Measurements from ENCODE around the gene MED22.
A peak's percentile ranks its signal among the peaks of the same experiment; 100 is the strongest.
"Not testable (repeated sequence)": the region's sequence is repeated elsewhere in the genome, so short reads cannot be mapped to it uniquely, and the experiment has no call there.

Gene MED22

GRCh38 chr9:133339641-133340040, 8.3 kb downstream of the MED22 start:
- no peak overlapping the region for H3K18ac ChIP-seq (ENCODE audit: low read length)
- DNase-seq (ENCODE audit: low spot score), result no peak
- no peak overlapping the region for H2AFZ ChIP-seq (ENCODE audit: low read length)
- no peak overlapping the region for H2BK15ac ChIP-seq (ENCODE audit: low read length)
- H2AK5ac ChIP-seq (ENCODE audit: low read depth, low read length), result no peak overlapping the region
- H2BK12ac ChIP-seq (ENCODE audit: low read length), result no peak overlapping the region
- WGBS, 2 donors (ENCODE audit: extremely low coverage in 2 of 2, insufficient read length in 2 of 2, insufficient replicate concordance in 1 of 2), result no CpG with 5 or more reads among the region's 5 CpGs
- no peak overlapping the region for H4K8ac ChIP-seq (ENCODE audit: low read depth, low read length)
- H2BK120ac ChIP-seq (ENCODE audit: low read depth, low read length), result no peak overlapping the region
- H3K4ac ChIP-seq (ENCODE audit: low read length), result no peak overlapping the region
- no peak overlapping the region for H4K91ac ChIP-seq (ENCODE audit: low read depth, low read length, poor library complexity)
- no peak overlapping the region for H3K4me3 ChIP-seq (ENCODE audit: low read length in 2 of 2)
- no peak overlapping the region for H3K4me2 ChIP-seq (ENCODE audit: insufficient read depth, low read length, poor library complexity, severe bottlenecking)
- H3K4me1 ChIP-seq (ENCODE audit: control insufficient read depth in 2 of 2, insufficient read depth in 1 of 2, low read depth in 1 of 2, low read length in 2 of 2), result peaks cover 5 to 6% of the 10 kb centered on the region in 2 donors
- peaks cover 5% of the 10 kb centered on the region for H3K79me1 ChIP-seq (ENCODE audit: low read depth, low read length)
- no peaks in the 10 kb centered on the region for H3K27me3 ChIP-seq (ENCODE audit: control insufficient read depth in 3 of 3, insufficient read depth in 3 of 3, low read depth in 1 of 3, low read length in 3 of 3)
- no peak overlapping the region for H3K23ac ChIP-seq (ENCODE audit: low read depth, low read length, poor library complexity)
- no peaks in the 10 kb centered on the region for H3K9me3 ChIP-seq (replicated peaks in 1 of 2; ENCODE audit: control insufficient read depth in 2 of 2, insufficient read depth in 1 of 2, low read depth in 1 of 2, low read length in 2 of 2)
- no peak overlapping the region for H3K27ac ChIP-seq (replicated peaks; ENCODE audit: low read length)
- no peak overlapping the region for H3K14ac ChIP-seq (ENCODE audit: low read length)
- H2BK5ac ChIP-seq (ENCODE audit: low read length), result no peak overlapping the region
- no peak overlapping the region for H3K9ac ChIP-seq (ENCODE audit: low read depth, low read length, poor library complexity)
- H3K36me3 ChIP-seq (replicated peaks in 1 of 2; ENCODE audit: control insufficient read depth in 2 of 2, insufficient read depth in 2 of 2, low read length in 2 of 2), result peaks cover 57 to 71% of the 10 kb centered on the region in 2 donors

GRCh38 chr9:133335924-133336811, 11.8 kb downstream of the MED22 start, which contains the start of gene SURF6:
TSS of gene SURF6 (minus strand) at chr9:133336188. CDS start at chr9:133336132, 56 bp downstream.
- DNase-seq (ENCODE audit: low spot score), result peak; percentile 83
- peak within 1 kb of the TSS; percentile 82 to 98 for H3K4me3 ChIP-seq (ENCODE audit: low read length in 2 of 2)
- H4K8ac ChIP-seq (ENCODE audit: low read depth, low read length), result peak within 1 kb of the TSS; percentile 72
- no peak within 1 kb of the TSS for H4K91ac ChIP-seq (ENCODE audit: low read depth, low read length, poor library complexity)
- H3K79me1 ChIP-seq (ENCODE audit: low read depth, low read length), result peaks cover 12% of the 10 kb centered on the region
- H3K27ac ChIP-seq (replicated peaks; ENCODE audit: low read length), result peak within 1 kb of the TSS; percentile 79
- no peak within 1 kb of the TSS for H2BK15ac ChIP-seq (ENCODE audit: low read length)
- no peaks in the 10 kb centered on the region for H3K27me3 ChIP-seq (ENCODE audit: control insufficient read depth in 3 of 3, insufficient read depth in 3 of 3, low read depth in 1 of 3, low read length in 3 of 3)
- peaks cover 5 to 6% of the 10 kb centered on the region in 2 donors for H3K4me1 ChIP-seq (ENCODE audit: control insufficient read depth in 2 of 2, insufficient read depth in 1 of 2, low read depth in 1 of 2, low read length in 2 of 2)
- H3K14ac ChIP-seq (ENCODE audit: low read length), result peak within 1 kb of the TSS; percentile 77
- H2AK5ac ChIP-seq (ENCODE audit: low read depth, low read length), result peak within 1 kb of the TSS; percentile 93
- H3K4ac ChIP-seq (ENCODE audit: low read length), result peak within 1 kb of the TSS; percentile 70
- peak within 1 kb of the TSS; percentile 25 for H2BK120ac ChIP-seq (ENCODE audit: low read depth, low read length)
- H3K9me3 ChIP-seq (replicated peaks in 1 of 2; ENCODE audit: control insufficient read depth in 2 of 2, insufficient read depth in 1 of 2, low read depth in 1 of 2, low read length in 2 of 2), result no peaks in the 10 kb centered on the region
- H2AFZ ChIP-seq (ENCODE audit: low read length), result peak within 1 kb of the TSS; percentile 95
- peak within 1 kb of the TSS; percentile 88 for H3K18ac ChIP-seq (ENCODE audit: low read length)
- H2BK5ac ChIP-seq (ENCODE audit: low read length), result no peak within 1 kb of the TSS
- no CpG with 5 or more reads among the region's 70 CpGs for WGBS, 2 donors (ENCODE audit: extremely low coverage in 2 of 2, insufficient read length in 2 of 2, insufficient replicate concordance in 1 of 2)
- H2BK12ac ChIP-seq (ENCODE audit: low read length), result no peak within 1 kb of the TSS
- H3K4me2 ChIP-seq (ENCODE audit: insufficient read depth, low read length, poor library complexity, severe bottlenecking), result peak within 1 kb of the TSS; percentile 82
- peaks cover 53 to 71% of the 10 kb centered on the region in 2 donors for H3K36me3 ChIP-seq (replicated peaks in 1 of 2; ENCODE audit: control insufficient read depth in 2 of 2, insufficient read depth in 2 of 2, low read length in 2 of 2)
- peak within 1 kb of the TSS; percentile 99 for H3K23ac ChIP-seq (ENCODE audit: low read depth, low read length, poor library complexity)
- H3K9ac ChIP-seq (ENCODE audit: low read depth, low read length, poor library complexity), result peak within 1 kb of the TSS; percentile 96

GRCh38 chr9:133334888-133335287, 13.0 kb downstream of the MED22 start:
- not testable (repeated sequence) for H3K4ac ChIP-seq (ENCODE audit: low read length); H3K4me2 ChIP-seq (ENCODE audit: insufficient read depth, low read length, poor library complexity, severe bottlenecking); H3K9me3 ChIP-seq (replicated peaks in 1 of 2; ENCODE audit: control insufficient read depth in 2 of 2, insufficient read depth in 1 of 2, low read depth in 1 of 2, low read length in 2 of 2); H2BK5ac ChIP-seq (ENCODE audit: low read length); H3K18ac ChIP-seq (ENCODE audit: low read length); H4K8ac ChIP-seq (ENCODE audit: low read depth, low read length); H2BK120ac ChIP-seq (ENCODE audit: low read depth, low read length); H4K91ac ChIP-seq (ENCODE audit: low read depth, low read length, poor library complexity); H2AFZ ChIP-seq (ENCODE audit: low read length); H3K14ac ChIP-seq (ENCODE audit: low read length); DNase-seq (ENCODE audit: low spot score); H3K4me1 ChIP-seq (ENCODE audit: control insufficient read depth in 2 of 2, insufficient read depth in 1 of 2, low read depth in 1 of 2, low read length in 2 of 2); H3K27me3 ChIP-seq (ENCODE audit: control insufficient read depth in 3 of 3, insufficient read depth in 3 of 3, low read depth in 1 of 3, low read length in 3 of 3); H2BK12ac ChIP-seq (ENCODE audit: low read length); H2BK15ac ChIP-seq (ENCODE audit: low read length); H3K9ac ChIP-seq (ENCODE audit: low read depth, low read length, poor library complexity); H2AK5ac ChIP-seq (ENCODE audit: low read depth, low read length); H3K23ac ChIP-seq (ENCODE audit: low read depth, low read length, poor library complexity); H3K27ac ChIP-seq (replicated peaks; ENCODE audit: low read length)
- peaks cover 46 to 71% of the 10 kb centered on the region in 2 donors for H3K36me3 ChIP-seq (replicated peaks in 1 of 2; ENCODE audit: control insufficient read depth in 2 of 2, insufficient read depth in 2 of 2, low read length in 2 of 2)
- peaks cover 12% of the 10 kb centered on the region for H3K79me1 ChIP-seq (ENCODE audit: low read depth, low read length)
- WGBS, 2 donors (ENCODE audit: extremely low coverage in 2 of 2, insufficient read length in 2 of 2, insufficient replicate concordance in 1 of 2), result no CpG with 5 or more reads among the region's 11 CpGs
- H3K4me3 ChIP-seq (ENCODE audit: low read length in 2 of 2), result peak overlapping the region in 1 of 2 donors; percentile 82

GRCh38 chr9:133334161-133334560, 13.8 kb downstream of the MED22 start:
- H3K4ac ChIP-seq (ENCODE audit: low read length), result no peak overlapping the region
- H3K18ac ChIP-seq (ENCODE audit: low read length), result no peak overlapping the region
- peaks cover 5 to 6% of the 10 kb centered on the region in 2 donors for H3K4me1 ChIP-seq (ENCODE audit: control insufficient read depth in 2 of 2, insufficient read depth in 1 of 2, low read depth in 1 of 2, low read length in 2 of 2)
- H4K91ac ChIP-seq (ENCODE audit: low read depth, low read length, poor library complexity), result no peak overlapping the region
- H2BK12ac ChIP-seq (ENCODE audit: low read length), result no peak overlapping the region
- no peak overlapping the region for H3K9ac ChIP-seq (ENCODE audit: low read depth, low read length, poor library complexity)
- H3K23ac ChIP-seq (ENCODE audit: low read depth, low read length, poor library complexity), result no peak overlapping the region
- no peak overlapping the region for H3K27ac ChIP-seq (replicated peaks; ENCODE audit: low read length)
- H4K8ac ChIP-seq (ENCODE audit: low read depth, low read length), result no peak overlapping the region
- H3K36me3 ChIP-seq (replicated peaks in 1 of 2; ENCODE audit: control insufficient read depth in 2 of 2, insufficient read depth in 2 of 2, low read length in 2 of 2), result peaks cover 41 to 68% of the 10 kb centered on the region in 2 donors
- no peak overlapping the region for H2AFZ ChIP-seq (ENCODE audit: low read length)
- H3K14ac ChIP-seq (ENCODE audit: low read length), result no peak overlapping the region
- WGBS, 2 donors (ENCODE audit: extremely low coverage in 2 of 2, insufficient read length in 2 of 2, insufficient replicate concordance in 1 of 2), result no CpG with 5 or more reads among the region's 6 CpGs
- H3K27me3 ChIP-seq (ENCODE audit: control insufficient read depth in 3 of 3, insufficient read depth in 3 of 3, low read depth in 1 of 3, low read length in 3 of 3), result no peaks in the 10 kb centered on the region
- H3K9me3 ChIP-seq (replicated peaks in 1 of 2; ENCODE audit: control insufficient read depth in 2 of 2, insufficient read depth in 1 of 2, low read depth in 1 of 2, low read length in 2 of 2), result no peaks in the 10 kb centered on the region
- no peak overlapping the region for H2BK120ac ChIP-seq (ENCODE audit: low read depth, low read length)
- H2AK5ac ChIP-seq (ENCODE audit: low read depth, low read length), result no peak overlapping the region
- H3K4me3 ChIP-seq (ENCODE audit: low read length in 2 of 2), result no peak overlapping the region
- DNase-seq (ENCODE audit: low spot score), result no peak
- H2BK5ac ChIP-seq (ENCODE audit: low read length), result no peak overlapping the region
- no peak overlapping the region for H3K4me2 ChIP-seq (ENCODE audit: insufficient read depth, low read length, poor library complexity, severe bottlenecking)
- H3K79me1 ChIP-seq (ENCODE audit: low read depth, low read length), result peaks cover 12% of the 10 kb centered on the region
- H2BK15ac ChIP-seq (ENCODE audit: low read length), result no peak overlapping the region
